GM12878 (cell line): ENCODE data around the gene BNIP2. TPM values are rescaled to one million over a fixed set of nuclear protein-coding genes. Genes with fewer than 3 reads are reported as not detected.

Experiments used
- ASH2L ChIP-seq: fragments of 300-600, 200-600 bp; sonication (generic); IDR thresholded peaks from 2 replicates; pipeline ENCODE4 v1.6.1; 2017; ENCODE audit warnings: low read depth, mild to moderate bottlenecking, borderline replicate concordance
- ATF7 ChIP-seq: fragments of 450-650 bp; IDR thresholded peaks from 2 replicates; pipeline ENCODE4 v1.6.1; 2016; ENCODE audit warnings: low read depth, mild to moderate bottlenecking
- BCL11A ChIP-seq: IDR thresholded peaks from 2 replicates; pipeline ENCODE4 v1.6.1; 2011; ENCODE audit warnings: low read depth, low read length
- CREB1 ChIP-seq: IDR thresholded peaks from 2 replicates; pipeline ENCODE4 v1.6.1; 2012; ENCODE audit warnings: low read depth, mild to moderate bottlenecking, inconsistent platforms
- EED ChIP-seq: sonication (generic); IDR thresholded peaks from 2 replicates; pipeline ENCODE4 v1.6.1; 2016; ENCODE audit warnings: antibody characterized with exemption, low read depth
- EGR1 ChIP-seq, 2 experiments: IDR thresholded peaks; 1 replicate in 1 of 2; 2 replicates in 1 of 2; pipeline ENCODE4 v1.6.1; 2011 to 2012; ENCODE audit warnings: low read depth in 2 of 2, low read length in 2 of 2, borderline replicate concordance in 1 of 2, mild to moderate bottlenecking in 1 of 2, moderate library complexity in 1 of 2
- ETV6 ChIP-seq, 2 experiments: fragments of 450-650 bp in 1 of 2; IDR thresholded peaks in 1 of 2; conservative IDR thresholded peaks in 1 of 2; 2 replicates each; pipeline ENCODE4 v1.6.1; 2014; ENCODE audit warnings: antibody characterized with exemption in 1 of 2, borderline replicate concordance in 1 of 2, low read depth in 1 of 2, mild to moderate bottlenecking in 1 of 2, moderate library complexity in 1 of 2
- FOXK2 ChIP-seq: fragments of 450-650 bp; IDR thresholded peaks from 2 replicates; pipeline ENCODE4 v1.6.1; 2017; ENCODE audit warnings: mild to moderate bottlenecking, moderate library complexity
- GATAD2B ChIP-seq: fragments of 450-650 bp; conservative IDR thresholded peaks from 2 replicates; pipeline ENCODE4 v1.6.1; 2017; ENCODE audit warnings: low read depth, mild to moderate bottlenecking, moderate library complexity
- HSF1 ChIP-seq: fragments of 150-350 bp; IDR thresholded peaks from 2 replicates; pipeline ENCODE4 v1.6.1; 2014; ENCODE audit warnings: mild to moderate bottlenecking, low read depth, low read length
- IKZF2 ChIP-seq, 2 experiments: fragments of 450-650 bp; IDR thresholded peaks; 2 replicates each; pipeline ENCODE4 v1.6.1; 2017; ENCODE audit warnings: mild to moderate bottlenecking in 2 of 2, moderate library complexity in 2 of 2
- IRF4 ChIP-seq: IDR thresholded peaks from 2 replicates; pipeline ENCODE4 v1.6.1; 2011; ENCODE audit warnings: low read depth, low read length
- JUNB ChIP-seq: IDR thresholded peaks from 2 replicates; pipeline ENCODE4 v1.6.1; 2016; ENCODE audit warnings: antibody characterized with exemption, mild to moderate bottlenecking
- NBN ChIP-seq: fragments of 450-650 bp; IDR thresholded peaks from 2 replicates; pipeline ENCODE4 v1.6.1; 2016
- NFYB ChIP-seq: IDR thresholded peaks from 2 replicates; pipeline ENCODE4 v1.6.1; 2011; ENCODE audit warnings: low read depth, mild to moderate bottlenecking, low read length, improper control_type of control experiment, moderate library complexity; ENCODE audit not compliant: insufficient read depth
- NR2C1 ChIP-seq: fragments of 450-650 bp; IDR thresholded peaks from 2 replicates; pipeline ENCODE4 v1.6.1; 2017; ENCODE audit warnings: antibody characterized with exemption, mild to moderate bottlenecking, moderate library complexity
- NR2C2 ChIP-seq: IDR thresholded peaks from 2 replicates; pipeline ENCODE4 v1.6.1; 2011; ENCODE audit warnings: borderline replicate concordance, low read depth; ENCODE audit not compliant: control insufficient read depth, insufficient read length
- PAX8 ChIP-seq: fragments of 450-650 bp; IDR thresholded peaks from 2 replicates; pipeline ENCODE4 v1.6.1; 2017; ENCODE audit warnings: mild to moderate bottlenecking, moderate library complexity
- PBX3 ChIP-seq: IDR thresholded peaks from 2 replicates; pipeline ENCODE4 v1.6.1; 2011; ENCODE audit warnings: mild to moderate bottlenecking, low read depth, low read length, moderate library complexity; ENCODE audit not compliant: insufficient replicate concordance
- RAD21 ChIP-seq: IDR thresholded peaks from 2 replicates; pipeline ENCODE4 v1.6.1; 2011; ENCODE audit warnings: mild to moderate bottlenecking, low read depth, low read length, moderate library complexity; ENCODE audit not compliant: insufficient read depth
- RB1 ChIP-seq: fragments of 450-650 bp; formaldehyde crosslinking; IDR thresholded peaks from 2 replicates; pipeline ENCODE4 v1.6.1; 2017; ENCODE audit warnings: mild to moderate bottlenecking, borderline replicate concordance
- RELA ChIP-seq: fragments of 450-650 bp; IDR thresholded peaks from 2 replicates; pipeline ENCODE4 v1.8.0; 2014; ENCODE audit warnings: borderline replicate concordance; ENCODE audit not compliant: partially characterized antibody
- SPI1 ChIP-seq: IDR thresholded peaks from 2 replicates; pipeline ENCODE4 v1.6.1; 2011; ENCODE audit warnings: low read depth, mild to moderate bottlenecking, low read length, moderate library complexity, borderline replicate concordance; ENCODE audit not compliant: insufficient read depth
- YBX1 ChIP-seq: fragments of 450-650 bp; IDR thresholded peaks from 2 replicates; pipeline ENCODE4 v1.6.1; 2016; ENCODE audit warnings: antibody characterized with exemption
- ZNF207 ChIP-seq: fragments of 450-650 bp; IDR thresholded peaks from 2 replicates; pipeline ENCODE4 v1.6.1; 2014; ENCODE audit warnings: antibody characterized with exemption, mild to moderate bottlenecking, borderline replicate concordance
- ZNF384 ChIP-seq: IDR thresholded peaks from 2 replicates; pipeline ENCODE4 v1.6.1; 2012; ENCODE audit warnings: low read depth, mild to moderate bottlenecking, low read length, improper control_type of control experiment, borderline replicate concordance
- polyA plus RNA-seq, 11 experiments: library from polyadenylated mRNA; depleted of rRNA in 4 of 11; unstranded in 6 of 11; stranded (reverse) in 5 of 11; fragments of >200 nt; fragmentation: Nextera tagmentation in 4 of 11; fragmentation: Illumina TruSeq in 1 of 11; extraction: Ambion mirVana in 4 of 11; extraction: Trizol in 1 of 11; gene quantifications; 1 replicate in 1 of 11; 2 replicates in 10 of 11; pipeline versions ENCODE4 v1.2.1 to v1.2.3, GENCODE V29; 2011 to 2016; ENCODE audit warnings: inconsistent platforms in 2 of 11, missing spikeins in 2 of 11, low read depth in 1 of 11
- total RNA-seq, 4 experiments: library from RNA; depleted of rRNA in 3 of 4; stranded (reverse); fragments of >200 nt in 3 of 4; fragmentation: Illumina TruSeq in 1 of 4; extraction: Trizol in 1 of 4; gene quantifications; 2 replicates each; pipeline versions ENCODE4 v1.2.1 to v1.2.3, GENCODE V29; 2013 to 2021
- TF ChIP-seq, protein P1 (sequence below): fragments of 450-650 bp; IDR thresholded peaks from 2 replicates; pipeline ENCODE4 v1.6.1; 2017; ENCODE audit warnings: borderline replicate concordance

The BNIP2 gene
- total and polyA plus RNA-seq, 10 of the 15 experiments (the other 5 are each of a cell fraction or from before 2014, with no cell fraction given), result 29.9 to 122 (median 67.7) TPM

DNA sequence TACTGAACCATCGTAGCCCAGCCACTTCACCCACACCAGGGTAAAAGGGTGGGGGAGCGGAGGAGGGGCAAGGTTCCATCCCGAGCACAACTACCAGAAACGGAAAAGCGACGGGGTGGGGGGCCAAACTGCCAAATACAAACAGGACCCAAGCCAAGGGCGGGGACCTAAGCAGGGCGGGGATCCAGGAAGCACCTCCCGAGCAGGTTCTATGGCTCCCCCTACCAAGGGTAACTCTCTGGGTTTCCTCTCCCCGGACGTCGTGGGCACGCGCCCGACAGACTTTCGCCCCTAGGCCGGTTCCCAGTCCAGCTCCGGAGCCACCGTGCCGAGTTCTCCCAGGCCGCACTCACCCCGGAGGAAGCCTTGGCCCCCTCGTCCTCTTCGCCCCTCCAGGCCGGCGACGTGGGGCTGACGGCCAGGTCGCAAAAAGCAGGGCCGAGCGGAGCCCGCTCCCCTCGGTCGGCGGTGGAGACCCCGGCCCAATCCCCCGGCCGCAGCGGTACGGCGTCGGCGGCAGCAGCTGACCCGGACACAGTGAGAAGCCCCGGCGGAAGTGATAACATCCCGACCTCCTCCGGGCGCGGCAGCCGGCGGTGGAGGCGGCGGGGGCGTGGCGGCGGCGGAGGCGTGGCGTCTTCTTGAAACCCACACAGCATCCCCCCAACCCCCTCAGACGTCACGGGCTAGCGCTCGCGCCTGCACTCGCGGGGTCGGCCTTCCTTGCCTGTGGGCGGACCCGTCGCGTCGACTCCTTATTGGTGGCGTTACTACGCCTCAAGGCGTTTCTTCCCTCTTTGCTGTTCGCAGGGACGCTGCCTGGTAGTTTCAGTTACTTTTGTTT is at the start of gene BNIP2 (continued):
- TF ChIP-seq RELA (no peak), JUNB (no peak), NBN (no peak), BCL11A (no peak), RB1 (no peak), ETV6 (conservative IDR thresholded peaks at IDR 0.05 in 1 of 2, IDR thresholded peaks at IDR 0.05 in 1 of 2; ENCODE audit: borderline replicate concordance in 1 of 2, low read depth in 1 of 2) (no peak), PAX8 (no peak), ATF7 (peak; percentile 65), NR2C1 (peak; percentile 98), IRF4 (no peak), EED (no peak), ASH2L (peak; percentile 95), SPI1 (peak; percentile 11; the same call in 1 of the 2 replicates), ZNF384 (no peak), EGR1 (IDR thresholded peaks at IDR 0.05; ENCODE audit: borderline replicate concordance in 1 of 2, low read depth in 2 of 2, low read length in 2 of 2) (peak; percentile 17 to 98), GATAD2B (peak; percentile 86), CREB1 (peak; percentile 79; the same call in 1 of the 2 replicates), NR2C2 (peak; percentile 59), FOXK2 (no peak), IKZF2 (IDR thresholded peaks at IDR 0.05) (peak in 1 of 2 experiments; percentile 41; a peak in 1 of 4 replicates), HSF1 (no peak), PBX3 (no peak), NFYB (peak; percentile 77; the same call in 1 of the 2 replicates), RAD21 (no peak), ZNF207 (peak; percentile 28; the same call in 1 of the 2 replicates), YBX1 (no peak)
- TF ChIP-seq, protein P1, sequence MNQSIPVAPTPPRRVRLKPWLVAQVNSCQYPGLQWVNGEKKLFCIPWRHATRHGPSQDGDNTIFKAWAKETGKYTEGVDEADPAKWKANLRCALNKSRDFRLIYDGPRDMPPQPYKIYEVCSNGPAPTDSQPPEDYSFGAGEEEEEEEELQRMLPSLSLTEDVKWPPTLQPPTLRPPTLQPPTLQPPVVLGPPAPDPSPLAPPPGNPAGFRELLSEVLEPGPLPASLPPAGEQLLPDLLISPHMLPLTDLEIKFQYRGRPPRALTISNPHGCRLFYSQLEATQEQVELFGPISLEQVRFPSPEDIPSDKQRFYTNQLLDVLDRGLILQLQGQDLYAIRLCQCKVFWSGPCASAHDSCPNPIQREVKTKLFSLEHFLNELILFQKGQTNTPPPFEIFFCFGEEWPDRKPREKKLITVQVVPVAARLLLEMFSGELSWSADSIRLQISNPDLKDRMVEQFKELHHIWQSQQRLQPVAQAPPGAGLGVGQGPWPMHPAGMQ, result no peak
